Glomerular visceral epithelial cell (primary cell): ENCODE results near the gene COQ10A.

Experiments used
- DNase-seq: peaks from one replicate; pipeline ENCODE4 v3.0.0-alpha.2; 2016; ENCODE audit errors: extremely low spot score

COQ10A gene

DNA sequence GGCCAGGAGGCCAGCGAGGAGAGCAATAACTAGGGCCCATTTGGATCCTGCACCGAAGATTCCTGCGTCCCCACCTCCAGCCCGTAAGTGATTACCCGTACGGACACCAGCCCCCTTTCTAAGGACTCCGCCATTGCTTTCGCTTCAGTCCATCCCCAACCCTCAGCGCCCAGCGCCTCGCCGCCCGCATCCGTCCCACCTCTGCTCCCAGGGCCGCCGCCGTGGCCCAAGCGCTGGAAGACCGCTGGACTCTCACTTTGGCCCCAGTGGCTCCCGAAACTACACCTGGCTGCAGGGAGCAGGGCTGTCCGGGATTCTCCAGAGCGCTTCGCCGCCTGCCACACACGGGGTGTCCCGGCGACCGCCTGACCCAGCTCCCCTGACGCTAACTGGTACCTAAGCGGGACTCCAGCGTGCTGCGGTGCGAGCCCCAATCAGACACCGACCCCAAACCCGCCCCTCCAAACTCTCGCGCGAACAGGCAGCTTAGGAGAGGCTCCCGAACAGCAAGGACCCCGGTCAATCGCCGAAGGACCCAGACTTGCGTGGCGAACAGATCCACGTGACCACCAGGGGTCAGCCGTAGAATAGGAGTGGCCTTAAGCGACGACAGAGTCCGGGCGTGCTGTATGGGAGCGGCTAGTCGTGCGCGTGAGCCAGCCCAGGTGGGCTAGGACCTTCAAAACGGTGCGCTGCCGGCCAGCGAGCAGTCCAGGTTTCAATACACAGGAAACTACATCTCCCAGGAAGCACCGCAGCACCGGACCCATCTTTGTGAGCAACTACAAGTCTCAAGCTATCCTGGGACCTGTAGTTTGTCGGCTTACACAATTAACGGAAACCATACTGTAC, 49.1 kb downstream of the COQ10A start, which contains the start of gene CNPY2:
Gene CNPY2 (minus strand): TSS at position 367 of the 852 bp plus-strand sequence. CDS start 771 bp downstream, outside the sequence.
- DNase-seq, result peak; percentile 99

DNA sequence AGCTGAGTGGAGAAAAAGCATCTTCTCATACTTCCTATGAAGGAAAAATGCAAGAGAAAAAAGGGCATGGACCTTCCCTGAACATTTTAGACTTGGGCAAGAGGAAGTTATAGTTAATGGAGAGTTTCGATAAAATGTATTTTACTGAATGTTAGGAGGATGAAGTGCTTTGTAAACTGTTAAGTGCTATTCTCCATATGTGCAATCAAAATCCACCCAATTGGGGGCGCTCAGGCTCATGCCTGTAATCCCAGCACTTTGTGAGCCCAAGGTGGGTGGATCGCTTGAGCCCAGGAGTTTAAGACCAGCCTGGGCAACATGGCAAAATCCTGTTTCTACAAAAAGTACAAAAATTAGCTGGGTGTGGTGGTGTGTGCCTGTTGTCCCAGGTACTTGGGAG, 50.9 kb downstream of the COQ10A start:
- no peak for DNase-seq
